Measurements from ENCODE around the gene ANKRD27.
"Not testable (repeated sequence)": the region's sequence is repeated elsewhere in the genome, so short reads cannot be mapped to it uniquely, and the experiment has no call there.

The ANKRD27 gene

GRCh38 chr19:32580353-32580900 is 94.6 kb downstream of the ANKRD27 start:
- no peak for DNase-seq (ENCODE audit: extremely low read depth, low read depth)
- no peak for TF ChIP-seq CTCF (IDR thresholded peaks at IDR 0.05; ENCODE audit: low read depth, low read length)

- TF ChIP-seq CTCF (IDR thresholded peaks at IDR 0.05; ENCODE audit: low read depth, low read length): no peak
- no peak for DNase-seq (ENCODE audit: extremely low read depth, low read depth)
These were observed 98.2 kb downstream of the ANKRD27 start for GRCh38 chr19:32576790-32577189.

GRCh38 chr19:32573492-32573794 is 101.5 kb downstream of the ANKRD27 start:
- no peak for DNase-seq (ENCODE audit: extremely low read depth, low read depth)
- TF ChIP-seq CTCF (IDR thresholded peaks at IDR 0.05; ENCODE audit: low read depth, low read length): no peak

- not testable (repeated sequence) for DNase-seq (ENCODE audit: extremely low read depth, low read depth)
These were observed 102.1 kb downstream of the ANKRD27 start for GRCh38 chr19:32572700-32573491.

- DNase-seq (ENCODE audit: extremely low read depth, low read depth): not testable (repeated sequence)
These were observed 103.4 kb downstream of the ANKRD27 start for GRCh38 chr19:32571471-32572075.

- peak; percentile 78 for TF ChIP-seq CTCF (IDR thresholded peaks at IDR 0.05; ENCODE audit: low read depth, low read length)
- DNase-seq (ENCODE audit: extremely low read depth, low read depth): peak; percentile 24
These were observed 104.7 kb downstream of the ANKRD27 start for GRCh38 chr19:32570081-32570785.

- no peak for TF ChIP-seq CTCF (IDR thresholded peaks at IDR 0.05; ENCODE audit: low read depth, low read length)
- no peak for DNase-seq (ENCODE audit: extremely low read depth, low read depth)
These were observed 107.5 kb downstream of the ANKRD27 start for GRCh38 chr19:32567486-32567885.

GRCh38 chr19:32566246-32566830 is 108.6 kb downstream of the ANKRD27 start:
- no peak for TF ChIP-seq CTCF (IDR thresholded peaks at IDR 0.05; ENCODE audit: low read depth, low read length)
- no peak for DNase-seq (ENCODE audit: extremely low read depth, low read depth)
